HG03457 (cell line): ENCODE measurements around the gene PDK3.

Experiments used
- ATAC-seq: cut with Tn5 transposase; IDR thresholded peaks from one replicate; pipeline ENCODE4 v1.9.1; 2021; ENCODE audit warnings: moderate number of reproducible peaks; ENCODE audit not compliant: unreplicated experiment

PDK3 gene

DNA sequence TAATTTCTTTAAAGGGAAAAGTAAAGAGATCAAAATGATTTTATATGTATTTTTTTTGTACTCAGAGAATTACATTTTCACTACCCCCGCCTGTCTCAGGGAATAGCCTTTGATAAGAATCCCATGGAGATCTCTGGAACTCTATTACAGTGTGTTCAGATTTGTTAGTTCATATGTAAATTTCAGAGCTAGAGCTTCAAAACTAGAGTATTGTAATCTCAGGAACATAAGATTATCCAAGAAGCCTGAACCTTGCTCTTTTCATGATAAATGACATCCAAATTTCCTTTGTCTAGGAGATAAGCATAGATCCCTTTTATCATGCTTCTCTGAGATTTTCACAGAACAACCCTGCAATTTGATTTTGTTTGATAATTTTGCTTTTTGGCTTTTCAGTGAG, 82.9 kb downstream of the PDK3 start:
- no peak for ATAC-seq

DNA sequence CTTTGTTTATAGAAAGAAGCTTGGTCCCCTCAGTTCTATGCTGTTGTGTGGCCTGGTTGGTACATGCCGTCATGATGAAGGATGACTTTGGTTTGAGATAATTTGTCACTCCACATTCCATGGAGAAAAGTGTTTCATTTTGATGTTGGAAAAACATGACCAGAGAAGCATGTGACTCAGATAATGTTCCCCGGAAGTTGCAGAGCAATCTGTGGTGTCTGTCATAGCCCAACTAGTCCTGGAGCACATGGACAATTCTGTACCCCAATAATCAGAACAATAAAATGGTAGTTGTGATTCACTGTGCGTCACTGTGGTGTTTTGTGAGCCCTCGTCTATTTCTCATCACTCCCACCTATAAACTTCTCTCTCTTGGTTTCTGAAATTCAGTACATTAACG, 85.1 kb downstream of the PDK3 start:
- ATAC-seq, result no peak

DNA sequence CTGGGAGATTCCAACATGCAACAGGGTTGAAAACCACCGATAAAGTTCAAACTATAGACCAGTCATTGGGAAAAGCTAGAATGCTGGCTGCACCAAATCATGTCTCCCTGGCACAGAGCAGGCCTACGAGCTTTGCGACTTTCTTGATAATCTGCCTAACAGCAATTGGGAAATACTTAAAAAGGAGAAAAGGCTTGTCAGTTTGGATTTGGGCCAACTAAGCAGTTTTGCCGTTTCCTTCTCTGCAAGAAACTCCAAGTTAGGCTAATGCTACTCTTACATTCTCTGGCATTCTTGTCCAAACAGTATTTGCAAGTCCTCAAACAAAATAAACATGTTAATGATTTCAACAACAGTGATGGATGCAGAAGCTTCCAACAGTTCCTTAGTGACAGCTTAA, 87.9 kb downstream of the PDK3 start:
- ATAC-seq, result no peak

DNA sequence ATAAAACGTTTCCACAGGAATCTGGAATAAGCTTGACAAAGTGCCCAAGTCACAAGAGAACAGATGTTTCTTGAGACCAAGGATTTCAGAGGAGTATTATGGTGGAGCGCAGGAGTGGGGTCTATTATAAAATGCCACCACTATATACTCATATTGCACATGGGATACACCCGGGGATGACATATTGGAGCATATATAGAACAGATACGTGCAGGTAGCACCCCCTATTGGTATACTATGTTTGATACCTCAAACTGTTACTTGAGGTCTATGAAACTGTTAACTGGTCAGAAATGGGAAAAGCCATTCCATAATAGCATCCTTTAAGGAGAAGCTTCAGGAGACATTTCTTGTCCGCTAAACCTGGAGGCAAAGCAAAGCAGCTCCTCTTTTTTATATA, 96.0 kb downstream of the PDK3 start:
- no peak for ATAC-seq

DNA sequence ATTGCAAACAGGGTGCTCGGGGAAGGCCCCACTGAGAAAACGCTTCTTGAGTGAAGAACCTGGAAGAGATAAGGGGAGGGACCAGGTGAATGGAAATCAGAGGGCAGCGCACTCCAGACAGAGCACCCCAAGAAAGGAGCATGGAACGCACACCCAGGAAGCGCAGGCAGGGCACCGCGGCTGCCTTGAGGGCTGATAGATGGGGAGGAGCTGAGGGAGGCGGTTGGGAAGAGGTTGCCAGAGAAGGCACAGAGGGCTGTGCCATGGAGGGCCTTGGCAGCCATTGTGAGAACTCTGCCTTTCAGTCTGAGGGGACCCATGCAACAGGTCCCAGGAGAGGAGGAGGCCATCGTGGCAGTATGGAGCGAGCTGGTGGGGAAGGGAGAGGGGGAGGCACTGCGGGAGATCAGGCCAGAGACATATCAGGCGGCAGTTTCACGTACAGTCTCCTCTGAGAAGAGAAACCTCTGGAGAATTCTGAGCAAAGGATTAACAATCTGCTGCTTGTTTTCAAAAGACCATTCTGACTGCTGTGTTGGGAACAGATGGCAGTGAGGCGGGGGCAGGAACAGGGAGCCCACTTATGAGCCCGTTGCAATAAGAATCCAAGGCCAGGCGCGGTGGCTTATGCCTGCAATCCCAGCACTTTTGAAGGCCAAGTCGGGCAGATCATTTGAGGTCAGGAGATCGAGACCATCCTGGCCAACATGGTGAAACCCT, 98.4 kb downstream of the PDK3 start:
- ATAC-seq, result no peak

DNA sequence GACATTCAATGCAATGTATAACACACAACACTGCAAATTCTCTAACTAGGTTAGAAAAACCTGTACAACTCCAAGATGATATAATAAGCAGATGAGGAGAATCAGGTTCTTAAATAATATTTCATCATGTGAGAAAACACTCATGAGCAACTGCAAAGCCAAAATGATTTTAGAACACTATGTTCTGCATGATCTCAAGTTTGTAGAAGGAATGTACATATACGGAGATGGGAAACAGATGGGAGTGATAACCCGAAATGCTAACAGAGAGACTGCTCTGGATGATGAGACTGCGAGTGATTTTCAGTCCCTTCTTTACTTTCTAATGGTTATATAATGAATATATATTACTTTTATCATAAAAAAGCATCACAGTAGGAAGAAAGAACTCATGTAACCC, 101.2 kb downstream of the PDK3 start:
- no peak for ATAC-seq

DNA sequence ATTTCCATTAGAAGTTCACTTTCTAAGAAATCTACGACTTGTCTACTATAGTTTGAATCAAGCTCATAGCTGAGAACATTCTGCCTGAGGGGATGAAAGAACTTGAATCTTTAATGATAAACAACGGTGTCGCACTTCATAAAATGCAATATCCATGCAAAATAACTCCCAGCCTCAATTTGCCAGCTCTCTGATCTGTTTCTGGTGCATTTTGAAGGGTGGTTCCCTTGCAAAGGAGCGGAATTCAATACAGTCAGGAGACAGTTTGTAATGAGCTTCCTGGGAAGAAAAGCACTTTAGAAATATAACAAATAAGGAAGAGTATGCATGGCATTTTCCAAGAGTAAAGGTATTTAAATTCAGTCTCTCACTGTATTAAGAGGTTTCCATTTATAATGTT, 102.1 kb downstream of the PDK3 start:
- ATAC-seq, result no peak

DNA sequence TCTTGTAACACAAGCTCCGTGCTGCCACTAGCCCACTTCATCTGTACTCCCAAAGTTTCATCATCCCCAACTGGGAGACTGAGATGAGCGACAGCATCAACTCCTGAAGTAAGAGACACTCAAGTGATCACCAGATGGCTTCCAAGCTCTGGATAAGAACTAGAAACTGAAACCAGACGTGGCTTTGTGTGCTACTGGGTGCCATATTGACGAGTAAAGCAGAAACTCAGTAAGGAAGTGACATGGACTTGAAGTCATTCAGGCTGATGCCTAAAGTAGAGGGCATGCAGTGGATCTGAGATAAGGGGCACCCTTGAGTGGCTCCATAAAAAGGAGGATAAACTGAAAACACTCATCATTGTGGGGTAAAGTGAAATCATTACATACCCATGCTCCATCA, 109.7 kb downstream of the PDK3 start:
- ATAC-seq, result no peak

DNA sequence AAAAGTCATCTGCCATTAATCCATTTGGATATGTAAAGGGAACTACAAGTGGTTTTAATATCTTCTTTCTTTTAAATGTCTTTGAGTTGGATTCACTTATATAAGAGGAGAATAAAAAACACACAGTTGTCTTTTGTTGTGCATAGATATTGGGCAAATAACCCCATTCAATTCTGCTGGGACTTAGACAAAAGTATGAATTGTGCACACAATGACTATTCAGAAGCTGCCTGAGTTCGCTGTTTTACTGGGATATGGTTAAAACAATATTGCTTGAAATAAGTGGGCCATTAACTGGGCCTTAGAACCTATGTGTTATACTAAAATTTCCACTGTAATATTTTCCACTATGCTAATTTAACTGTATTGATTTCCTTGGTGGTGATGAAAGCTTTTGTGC, 110.4 kb downstream of the PDK3 start:
- no peak for ATAC-seq

DNA sequence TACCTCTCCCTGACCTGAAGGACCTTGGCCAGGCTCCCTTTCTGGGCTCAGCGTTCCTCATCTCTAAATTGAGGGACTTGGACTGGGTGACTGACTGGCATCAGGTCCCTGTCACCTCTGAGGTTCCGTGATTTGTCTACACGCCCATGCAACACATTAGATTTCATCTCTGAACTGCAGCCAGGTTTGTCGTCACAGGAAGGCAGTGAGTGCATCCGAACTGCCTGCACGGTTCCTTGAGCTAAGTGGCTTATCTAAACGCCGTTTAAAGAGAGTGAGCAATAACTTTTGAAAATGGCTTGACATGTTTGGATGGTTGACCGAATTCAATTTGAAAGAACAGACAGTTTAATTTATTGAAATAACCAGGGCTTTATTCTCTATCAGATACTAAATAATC, 112.0 kb downstream of the PDK3 start:
- ATAC-seq, result no peak
